Lower leg skin (tissue), 4 donors: ENCODE results near the gene CNTROB. TPM values are rescaled to one million over a fixed set of nuclear protein-coding genes. Genes with fewer than 3 reads are reported as not detected.

Experiments used
- DNase-seq, 2 donors: peaks; one replicate each; pipeline ENCODE4 v3.0.0-alpha.2; 2019; ENCODE audit warnings: low spot score in 2 of 2
- H3K4me3 ChIP-seq: fragments of 200-600 bp; sonication (generic); 2 replicates; pipeline ENCODE4 v1.5.1; 2017; ENCODE audit warnings: mild to moderate bottlenecking, low read depth; ENCODE audit not compliant: poor library complexity, severe bottlenecking
- POLR2A ChIP-seq, 2 donors: fragments of 450-650 bp; IDR thresholded peaks; one replicate each; pipeline ENCODE4 v1.6.1; 2016 to 2017; ENCODE audit warnings: antibody characterized with exemption in 2 of 2, mild to moderate bottlenecking in 1 of 2, moderate library complexity in 1 of 2
- WGBS, 2 donors: methylation state at CpG; one replicate each; pipeline ENCODE4 v1.1.5; 2018; 5-methylcytosine and 5-hydroxymethylcytosine counted together
- intact Hi-C: fragments of 100-400 bp; cut with DNase I; formaldehyde crosslinking; loops from one replicate; pipeline ENCODE4 v1.15.0; 2023; ENCODE audit warnings: low total_unique reads
- total RNA-seq, 4 donors: library from RNA; depleted of rRNA; stranded (reverse); fragments of >200 nt; gene quantifications; one replicate each; pipeline ENCODE4 v1.1.0, GENCODE V29; 2016
- TF ChIP-seq, protein P1 (sequence below), 3 donors: fragments of 450-650 bp; IDR thresholded peaks; one replicate each; pipeline ENCODE4 v1.5.1; 2016; ENCODE audit warnings: antibody characterized with exemption in 3 of 3, mild to moderate bottlenecking in 3 of 3, moderate library complexity in 2 of 3

CNTROB gene, protein sequence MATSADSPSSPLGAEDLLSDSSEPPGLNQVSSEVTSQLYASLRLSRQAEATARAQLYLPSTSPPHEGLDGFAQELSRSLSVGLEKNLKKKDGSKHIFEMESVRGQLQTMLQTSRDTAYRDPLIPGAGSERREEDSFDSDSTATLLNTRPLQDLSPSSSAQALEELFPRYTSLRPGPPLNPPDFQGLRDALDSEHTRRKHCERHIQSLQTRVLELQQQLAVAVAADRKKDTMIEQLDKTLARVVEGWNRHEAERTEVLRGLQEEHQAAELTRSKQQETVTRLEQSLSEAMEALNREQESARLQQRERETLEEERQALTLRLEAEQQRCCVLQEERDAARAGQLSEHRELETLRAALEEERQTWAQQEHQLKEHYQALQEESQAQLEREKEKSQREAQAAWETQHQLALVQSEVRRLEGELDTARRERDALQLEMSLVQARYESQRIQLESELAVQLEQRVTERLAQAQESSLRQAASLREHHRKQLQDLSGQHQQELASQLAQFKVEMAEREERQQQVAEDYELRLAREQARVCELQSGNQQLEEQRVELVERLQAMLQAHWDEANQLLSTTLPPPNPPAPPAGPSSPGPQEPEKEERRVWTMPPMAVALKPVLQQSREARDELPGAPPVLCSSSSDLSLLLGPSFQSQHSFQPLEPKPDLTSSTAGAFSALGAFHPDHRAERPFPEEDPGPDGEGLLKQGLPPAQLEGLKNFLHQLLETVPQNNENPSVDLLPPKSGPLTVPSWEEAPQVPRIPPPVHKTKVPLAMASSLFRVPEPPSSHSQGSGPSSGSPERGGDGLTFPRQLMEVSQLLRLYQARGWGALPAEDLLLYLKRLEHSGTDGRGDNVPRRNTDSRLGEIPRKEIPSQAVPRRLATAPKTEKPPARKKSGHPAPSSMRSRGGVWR
- total RNA-seq = 10 to 100 TPM; 23.4 to 43.1 (median 27.0) TPM

DNA sequence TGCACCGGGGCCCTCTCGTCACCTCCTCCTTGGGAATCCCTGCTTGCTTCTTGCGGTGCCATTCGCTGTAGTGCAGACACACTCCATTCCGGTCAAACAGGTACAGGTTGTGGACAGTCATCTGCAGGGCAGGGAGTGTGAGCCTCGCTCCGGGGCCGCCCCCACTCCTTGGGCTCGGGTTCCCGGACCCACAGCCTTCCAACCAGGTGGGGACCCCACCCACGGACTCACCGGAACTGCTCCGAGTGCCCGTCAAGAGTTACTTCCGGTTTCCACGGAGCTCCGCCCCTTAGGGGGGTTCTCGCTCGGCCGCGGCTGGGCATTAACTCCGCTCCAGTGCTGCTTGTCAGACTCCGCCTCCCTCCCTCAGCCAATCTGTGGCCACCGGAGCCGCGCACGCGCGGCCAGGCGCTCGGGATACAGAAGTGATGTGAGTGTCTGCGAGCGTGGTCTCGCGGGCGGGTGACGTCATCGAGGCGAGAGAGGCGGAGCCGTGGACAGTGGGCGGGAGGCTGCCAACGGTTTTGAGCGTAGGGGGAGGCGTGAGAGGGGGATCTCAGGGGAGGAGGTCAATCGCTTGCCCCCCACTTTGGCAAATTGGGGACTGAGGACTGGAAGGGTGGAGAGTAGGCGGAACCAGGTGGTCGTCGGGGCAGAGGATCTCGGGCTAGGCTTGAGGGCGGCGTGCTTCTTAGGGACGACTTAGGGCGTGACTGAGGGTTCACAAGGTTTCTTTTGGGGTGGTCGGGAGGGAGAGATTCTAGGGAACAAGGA, at the start of gene CNTROB, which contains the start of gene TRAPPC1:
Gene CNTROB (plus strand): TSS at position 498 of the 774 bp plus-strand sequence. CDS start 874 bp downstream, outside the sequence.
Gene TRAPPC1 (minus strand): TSS at position 238 of the 774 bp plus-strand sequence. CDS start 117 bp downstream, at position 121.
- intact Hi-C loops = no loop called here
- TF ChIP-seq, protein P1, sequence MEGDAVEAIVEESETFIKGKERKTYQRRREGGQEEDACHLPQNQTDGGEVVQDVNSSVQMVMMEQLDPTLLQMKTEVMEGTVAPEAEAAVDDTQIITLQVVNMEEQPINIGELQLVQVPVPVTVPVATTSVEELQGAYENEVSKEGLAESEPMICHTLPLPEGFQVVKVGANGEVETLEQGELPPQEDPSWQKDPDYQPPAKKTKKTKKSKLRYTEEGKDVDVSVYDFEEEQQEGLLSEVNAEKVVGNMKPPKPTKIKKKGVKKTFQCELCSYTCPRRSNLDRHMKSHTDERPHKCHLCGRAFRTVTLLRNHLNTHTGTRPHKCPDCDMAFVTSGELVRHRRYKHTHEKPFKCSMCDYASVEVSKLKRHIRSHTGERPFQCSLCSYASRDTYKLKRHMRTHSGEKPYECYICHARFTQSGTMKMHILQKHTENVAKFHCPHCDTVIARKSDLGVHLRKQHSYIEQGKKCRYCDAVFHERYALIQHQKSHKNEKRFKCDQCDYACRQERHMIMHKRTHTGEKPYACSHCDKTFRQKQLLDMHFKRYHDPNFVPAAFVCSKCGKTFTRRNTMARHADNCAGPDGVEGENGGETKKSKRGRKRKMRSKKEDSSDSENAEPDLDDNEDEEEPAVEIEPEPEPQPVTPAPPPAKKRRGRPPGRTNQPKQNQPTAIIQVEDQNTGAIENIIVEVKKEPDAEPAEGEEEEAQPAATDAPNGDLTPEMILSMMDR (IDR thresholded peaks at IDR 0.05) = no peak
- peak in 1 of 2 donors; percentile 37 for TF ChIP-seq POLR2A (IDR thresholded peaks at IDR 0.05)
- peak; percentile 100 for DNase-seq
- WGBS, 2 donors = 0 to 1% methylated on average over 35 to 54 of the region's 55 CpGs
- H3K4me3 ChIP-seq = peak within 1 kb of the TSS; percentile 73

DNA sequence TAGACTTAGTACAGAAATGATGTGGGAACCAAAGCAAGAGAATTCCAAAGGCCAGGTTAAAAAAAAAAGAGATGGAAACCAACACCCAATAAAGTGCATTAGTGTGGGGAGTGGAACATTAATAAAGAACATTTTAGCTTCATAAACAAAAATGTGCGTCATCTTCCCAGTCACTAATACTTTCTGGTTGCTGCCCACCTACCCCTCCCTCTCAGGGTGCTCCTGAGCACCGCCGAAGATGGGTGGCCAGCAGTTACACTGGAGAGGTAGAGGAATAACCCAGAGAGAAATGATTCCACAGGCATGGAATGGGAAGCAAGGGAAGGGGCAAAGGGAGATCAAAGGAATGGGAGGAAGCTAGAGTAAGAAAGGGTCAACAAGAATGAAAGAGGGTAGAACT, 49.4 kb upstream of the CNTROB start:
- DNase-seq = peak in 1 of 2 donors; percentile 50
- H3K4me3 ChIP-seq = no peak overlapping the region
- 60 to 85% methylated on average over 3 of the region's 3 CpGs for WGBS, 2 donors
- no peak for TF ChIP-seq POLR2A (IDR thresholded peaks at IDR 0.05)
- intact Hi-C loops = no loop called here

DNA sequence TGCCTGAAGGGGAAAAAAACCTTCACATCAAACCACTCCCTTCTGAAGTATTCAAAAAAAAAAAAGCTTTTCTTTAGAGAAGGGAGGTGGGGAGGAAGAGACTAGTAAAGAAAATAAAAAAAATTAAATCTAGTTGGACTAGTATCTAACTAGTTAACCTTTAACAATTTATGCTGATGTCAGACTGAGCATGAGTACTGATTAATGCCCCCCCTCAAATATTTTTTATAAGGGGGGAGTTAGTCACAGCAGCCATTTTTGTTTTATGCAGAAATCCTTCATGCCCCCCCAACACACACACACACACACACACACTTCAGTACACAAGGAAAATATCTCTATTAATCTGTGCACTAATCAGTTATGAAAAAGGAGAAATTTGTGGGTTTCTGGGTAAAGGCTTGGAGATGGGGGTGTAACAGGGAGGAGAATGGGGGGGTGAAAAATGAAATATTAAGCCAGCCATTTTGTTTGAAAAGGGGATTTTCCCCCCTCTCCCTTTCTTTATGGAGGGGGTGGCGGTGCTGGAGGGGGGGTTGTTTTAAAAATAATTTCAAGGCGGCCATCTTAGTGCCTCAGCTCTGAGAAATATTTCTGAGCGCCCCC, 48.1 kb upstream of the CNTROB start:
- 2 to 7% methylated on average over 3 of the region's 3 CpGs for WGBS, 2 donors
- intact Hi-C loops = no loop called here
- H3K4me3 ChIP-seq = no peak overlapping the region
- DNase-seq = peak in 1 of 2 donors; percentile 73
- TF ChIP-seq, protein P1 (IDR thresholded peaks at IDR 0.05) = no peak
- TF ChIP-seq POLR2A (IDR thresholded peaks at IDR 0.05) = no peak

DNA sequence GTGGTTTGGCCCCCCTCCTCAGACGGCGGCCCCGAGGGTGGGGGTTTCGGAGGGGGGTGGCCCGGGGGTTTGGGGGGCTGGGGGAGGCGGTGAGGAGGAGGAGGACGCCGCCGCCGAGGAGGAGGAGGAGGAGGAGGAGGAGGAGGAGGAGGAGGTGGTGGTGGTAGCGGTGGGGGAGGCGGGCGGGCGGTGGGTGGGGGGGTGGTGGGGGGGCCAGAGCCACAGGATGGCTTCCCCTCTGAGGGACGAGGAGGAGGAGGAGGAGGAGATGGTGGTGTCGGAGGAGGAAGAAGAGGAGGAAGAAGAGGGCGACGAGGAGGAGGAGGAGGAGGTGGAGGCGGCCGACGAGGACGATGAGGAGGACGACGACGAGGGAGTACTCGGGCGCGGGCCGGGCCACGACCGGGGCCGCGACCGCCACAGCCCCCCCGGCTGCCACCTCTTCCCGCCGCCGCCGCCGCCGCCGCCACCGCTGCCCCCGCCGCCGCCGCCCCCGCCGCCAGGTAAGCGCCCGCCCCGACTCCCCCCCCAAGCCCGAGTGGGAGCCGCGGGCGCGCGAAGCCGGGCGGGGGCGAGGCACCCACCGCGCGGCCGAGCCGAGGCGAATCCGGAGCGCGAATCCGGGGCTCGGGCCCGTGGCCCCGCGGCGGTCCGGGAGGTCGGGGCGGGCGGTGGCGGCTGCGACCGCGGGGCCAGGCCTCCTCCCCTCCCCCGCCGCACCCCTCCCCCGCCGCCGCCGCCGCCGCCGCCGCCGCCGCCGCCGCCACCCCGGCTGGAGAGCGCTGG, 47.2 kb upstream of the CNTROB start:
- intact Hi-C loops = no loop called here
- H3K4me3 ChIP-seq = peak overlapping the region; percentile 52
- TF ChIP-seq POLR2A (IDR thresholded peaks at IDR 0.05) = no peak
- TF ChIP-seq, protein P1 (IDR thresholded peaks at IDR 0.05) = no peak
- WGBS, 2 donors = 1% methylated on average over 23 to 29 of the region's 100 CpGs
- DNase-seq = peak in 1 of 2 donors; percentile 84

DNA sequence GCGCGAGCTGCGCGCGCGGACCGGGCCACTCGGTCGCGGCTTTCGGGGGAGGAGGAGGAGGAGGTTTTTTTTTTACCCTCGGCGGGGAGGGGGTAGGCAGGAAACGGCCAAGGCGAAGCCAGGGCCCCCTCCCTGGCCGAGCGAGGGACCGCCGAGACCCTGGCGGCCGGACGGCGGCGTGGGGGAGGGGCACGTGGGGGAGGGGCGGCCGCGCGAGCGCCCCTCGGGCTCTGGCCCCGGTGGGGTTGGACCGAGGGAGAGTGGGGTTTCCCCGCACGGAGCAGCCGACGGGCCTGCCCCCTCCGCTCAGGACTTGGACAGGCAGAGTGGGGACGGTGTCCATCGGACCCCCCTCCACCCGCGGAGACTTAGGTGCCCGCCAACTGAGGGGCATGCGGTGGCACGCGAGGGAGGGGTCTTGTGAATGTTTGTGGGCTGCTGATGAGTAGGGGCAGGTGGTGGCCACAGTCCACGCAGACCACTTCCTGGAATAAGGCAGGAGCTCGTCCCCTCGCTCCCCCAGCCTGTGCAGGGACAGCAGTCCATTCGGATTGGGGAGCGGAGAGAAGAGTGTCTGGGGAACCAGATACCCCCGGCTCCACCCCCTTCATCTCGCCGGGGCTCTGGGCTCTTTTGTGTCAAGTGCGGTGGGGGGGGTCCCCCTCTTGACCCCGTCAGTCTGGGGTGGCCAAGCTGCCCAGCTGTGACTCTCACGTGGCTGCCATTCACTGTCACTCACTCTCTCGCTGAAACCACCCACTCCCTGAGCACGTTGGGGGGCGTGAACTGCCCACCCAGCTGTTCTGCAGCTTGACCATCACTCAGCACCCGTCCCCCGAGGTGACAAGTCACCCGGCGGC, 46.4 kb upstream of the CNTROB start:
- TF ChIP-seq, protein P1 (IDR thresholded peaks at IDR 0.05) = no peak
- no peak for TF ChIP-seq POLR2A (IDR thresholded peaks at IDR 0.05)
- peak; percentile 34 to 90 for DNase-seq
- 0 to 2% methylated on average over 10 to 43 of the region's 64 CpGs for WGBS, 2 donors
- peak overlapping the region; percentile 52 for H3K4me3 ChIP-seq
- intact Hi-C loops = no loop called here
